HG02885 (cell line): ENCODE data around the gene LACTBL1.
"Not testable (repeated sequence)": the region's sequence is repeated elsewhere in the genome, so short reads cannot be mapped to it uniquely, and the experiment has no call there.

Experiments used
- ATAC-seq: cut with Tn5 transposase; IDR thresholded peaks from one replicate; pipeline ENCODE4 v1.9.1; 2021; ENCODE audit warnings: mild to moderate bottlenecking; ENCODE audit not compliant: unreplicated experiment, poor library complexity

The LACTBL1 gene

GRCh38 chr1:22980471-22980790 is 7.8 kb upstream of the LACTBL1 start:
- ATAC-seq: not testable (repeated sequence)

- ATAC-seq: no peak
These were observed 5.6 kb upstream of the LACTBL1 start for GRCh38 chr1:22978299-22978698.

DNA sequence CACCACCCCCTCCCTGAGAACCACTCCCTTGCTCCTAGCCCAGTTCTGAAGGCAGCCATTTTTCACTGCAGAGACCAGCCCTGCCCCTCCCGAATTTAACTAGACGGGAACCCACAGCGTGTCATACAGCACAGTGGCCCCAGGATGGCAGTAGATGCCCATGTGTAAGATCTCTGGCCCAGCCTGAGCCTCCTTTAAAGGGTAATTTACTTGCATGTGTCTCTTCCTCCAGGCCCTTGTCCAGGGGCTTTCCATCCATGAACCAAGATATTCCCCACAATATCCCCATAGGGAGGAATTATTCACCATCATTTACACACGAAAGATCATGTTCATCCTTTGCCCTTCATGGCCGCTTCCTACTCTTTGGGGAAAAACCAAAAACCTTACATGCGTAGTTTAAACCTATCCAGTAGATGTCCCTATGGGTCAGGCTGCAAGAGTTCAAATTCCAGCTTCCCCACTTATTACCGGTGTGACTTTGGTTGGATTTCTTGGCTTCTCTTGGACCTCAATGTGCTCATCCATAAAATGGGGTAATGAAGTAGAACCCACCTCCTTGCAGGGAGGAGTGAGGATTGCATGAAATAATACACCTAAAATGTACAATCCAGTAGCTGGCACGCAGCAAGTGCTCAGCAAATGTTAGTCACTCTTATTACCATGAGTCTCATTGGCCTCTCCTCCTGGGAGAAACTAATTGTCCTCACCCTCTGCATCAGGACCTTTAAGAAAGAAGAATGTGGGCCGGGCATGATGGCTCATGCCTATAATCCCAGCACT is 4.0 kb upstream of the LACTBL1 start:
- ATAC-seq: no peak

- no peak for ATAC-seq
These were observed 3.4 kb upstream of the LACTBL1 start for GRCh38 chr1:22976127-22976460.

DNA sequence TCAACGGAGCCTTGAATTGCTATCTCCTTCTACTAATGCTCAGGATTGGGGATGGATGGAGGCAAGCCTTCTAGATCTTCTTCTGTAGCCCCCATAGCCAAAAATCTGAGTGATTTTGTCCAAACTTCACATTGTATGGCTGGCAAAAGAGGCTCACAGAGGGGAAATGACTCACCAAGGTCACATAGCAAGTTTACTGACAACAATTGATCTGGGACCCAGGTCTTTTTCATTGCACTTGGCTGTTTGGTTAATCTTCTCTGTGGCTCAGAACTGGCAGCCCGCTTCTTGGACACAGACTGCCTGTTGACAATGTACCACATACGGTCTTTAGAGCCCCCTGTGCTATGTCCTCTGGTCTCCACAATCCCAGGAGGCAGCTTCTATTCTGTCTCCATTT is 3.0 kb upstream of the LACTBL1 start:
- ATAC-seq: no peak

DNA sequence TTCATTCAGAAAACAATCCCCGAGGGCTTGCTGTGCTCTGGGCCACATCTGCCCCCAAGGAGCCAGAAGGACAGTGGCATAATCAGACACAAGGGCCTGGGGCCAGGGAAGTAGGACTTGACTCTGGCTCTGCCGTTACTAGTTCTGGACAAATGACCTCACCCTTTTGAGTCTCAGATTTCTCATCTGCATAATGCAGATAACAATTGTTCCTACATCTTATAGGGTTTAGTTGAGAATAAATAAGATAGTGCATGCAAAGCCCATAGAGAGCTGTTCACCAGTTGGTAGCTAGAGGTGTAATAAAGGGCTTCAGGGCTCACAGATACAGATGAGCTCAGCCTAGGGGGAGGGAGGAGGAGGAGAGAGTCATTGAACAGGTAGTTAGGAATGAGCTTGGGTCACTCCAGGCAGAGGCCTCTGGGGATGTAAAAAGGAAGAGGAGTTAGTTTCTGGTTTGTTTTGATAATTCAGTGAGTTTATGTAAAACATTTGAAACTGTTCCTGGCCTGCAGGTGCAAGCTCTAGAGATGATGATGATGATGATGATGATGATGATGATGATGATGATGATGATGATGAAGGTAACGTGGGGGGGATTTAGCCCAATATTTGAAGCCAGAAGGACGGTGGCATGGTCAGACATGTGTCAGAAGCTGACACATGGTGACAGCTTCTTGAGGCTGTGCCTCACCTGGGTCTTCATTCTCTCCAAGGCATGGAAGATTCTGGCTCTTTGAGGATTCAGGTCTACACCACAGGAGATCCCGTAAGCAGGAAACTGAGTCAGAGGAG is 858 bp downstream of the LACTBL1 start:
- no peak for ATAC-seq

DNA sequence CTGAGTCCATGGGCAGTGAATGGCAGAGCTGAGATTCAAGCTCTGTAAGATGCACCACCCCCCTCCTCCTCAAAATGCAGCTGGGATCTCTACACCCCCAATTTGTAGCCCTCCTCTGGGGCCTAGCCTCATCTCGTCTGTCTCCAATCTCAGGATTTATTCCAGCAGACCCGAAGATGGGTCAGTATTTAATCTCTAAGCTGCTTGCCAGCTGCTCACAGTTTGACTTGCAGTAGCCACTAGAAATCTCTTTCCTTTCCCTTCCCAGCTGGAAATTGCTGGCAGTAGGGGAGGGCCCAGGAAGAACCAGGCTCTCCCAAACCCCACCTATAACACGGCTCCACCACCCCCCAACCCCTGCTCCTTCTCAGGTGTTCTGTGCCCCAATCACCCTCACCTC is 1.5 kb downstream of the LACTBL1 start:
- no peak for ATAC-seq

- no peak for ATAC-seq
These were observed 2.6 kb downstream of the LACTBL1 start for GRCh38 chr1:22970096-22970495.

DNA sequence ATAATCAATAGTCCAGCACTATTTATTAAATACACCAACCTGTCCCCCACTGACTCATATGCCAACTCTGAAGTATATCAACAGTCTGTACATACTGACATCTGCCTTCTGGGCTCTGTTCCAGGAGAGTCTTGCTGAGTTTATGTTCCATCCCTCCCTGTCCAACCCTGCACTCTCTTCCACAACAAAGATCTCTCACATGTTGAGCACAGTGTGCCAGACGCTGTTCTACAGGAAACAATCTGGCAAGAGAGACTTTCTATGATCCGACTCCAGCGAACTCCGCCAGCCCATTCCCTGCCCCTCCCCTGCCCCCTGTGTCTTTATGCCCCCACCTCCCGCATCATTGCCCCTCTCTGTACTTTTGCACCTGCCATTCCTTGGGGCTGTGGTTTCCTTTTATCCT is 3.4 kb downstream of the LACTBL1 start:
- no peak for ATAC-seq

GRCh38 chr1:22967833-22968232 is 4.8 kb downstream of the LACTBL1 start:
- no peak for ATAC-seq

GRCh38 chr1:22966309-22966708 is 6.4 kb downstream of the LACTBL1 start:
- no peak for ATAC-seq

DNA sequence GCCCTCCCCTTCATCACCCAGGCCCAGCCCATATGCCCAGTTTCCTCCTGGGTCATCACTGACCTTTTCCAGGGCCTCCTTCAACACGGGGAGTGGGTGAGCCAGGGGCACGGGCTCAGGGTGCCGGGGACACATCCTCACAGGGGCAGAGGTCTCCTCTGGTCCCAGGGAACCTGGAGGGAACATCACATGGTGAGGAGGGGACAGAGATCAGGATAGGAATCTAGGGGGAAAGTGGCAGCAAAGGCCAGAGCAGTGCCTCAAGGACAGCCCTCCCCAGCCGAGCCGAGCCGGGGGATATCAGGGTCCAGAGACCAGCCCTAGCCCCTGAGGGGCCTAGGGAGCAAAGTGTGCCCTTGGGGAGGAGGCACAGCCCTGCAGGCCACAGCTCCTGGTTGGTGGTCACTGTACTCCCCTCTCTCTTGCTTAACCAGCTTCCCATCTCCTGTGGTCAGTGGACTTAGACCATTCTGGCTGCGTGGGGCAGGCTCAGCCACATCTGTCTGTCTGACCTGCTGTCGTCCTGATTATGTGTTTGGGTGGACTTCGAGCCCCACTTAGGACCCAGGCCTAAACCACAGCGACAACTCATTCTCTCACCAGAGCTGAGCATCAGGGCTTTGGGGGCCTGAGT is 9.5 kb downstream of the LACTBL1 start:
- ATAC-seq: no peak

DNA sequence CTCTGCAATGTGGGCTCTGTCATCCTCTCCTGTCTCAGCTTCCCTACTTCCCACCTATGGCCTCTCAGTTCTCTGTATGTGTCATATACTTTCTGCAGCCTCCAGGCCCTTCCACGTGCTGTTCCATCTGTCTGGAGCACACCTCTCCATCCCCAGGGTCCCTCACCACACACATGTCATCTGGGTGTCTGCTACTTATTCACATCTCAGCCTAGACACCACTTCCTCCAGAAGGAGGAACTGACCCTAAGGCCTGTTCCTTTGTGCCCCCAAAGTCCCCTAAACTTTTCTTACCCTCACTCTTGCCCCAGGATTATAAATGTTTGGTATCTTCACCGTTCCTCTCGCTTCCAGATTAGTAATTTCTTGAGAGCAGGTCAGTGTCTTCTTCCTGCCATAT is 10.1 kb downstream of the LACTBL1 start:
- ATAC-seq: no peak

DNA sequence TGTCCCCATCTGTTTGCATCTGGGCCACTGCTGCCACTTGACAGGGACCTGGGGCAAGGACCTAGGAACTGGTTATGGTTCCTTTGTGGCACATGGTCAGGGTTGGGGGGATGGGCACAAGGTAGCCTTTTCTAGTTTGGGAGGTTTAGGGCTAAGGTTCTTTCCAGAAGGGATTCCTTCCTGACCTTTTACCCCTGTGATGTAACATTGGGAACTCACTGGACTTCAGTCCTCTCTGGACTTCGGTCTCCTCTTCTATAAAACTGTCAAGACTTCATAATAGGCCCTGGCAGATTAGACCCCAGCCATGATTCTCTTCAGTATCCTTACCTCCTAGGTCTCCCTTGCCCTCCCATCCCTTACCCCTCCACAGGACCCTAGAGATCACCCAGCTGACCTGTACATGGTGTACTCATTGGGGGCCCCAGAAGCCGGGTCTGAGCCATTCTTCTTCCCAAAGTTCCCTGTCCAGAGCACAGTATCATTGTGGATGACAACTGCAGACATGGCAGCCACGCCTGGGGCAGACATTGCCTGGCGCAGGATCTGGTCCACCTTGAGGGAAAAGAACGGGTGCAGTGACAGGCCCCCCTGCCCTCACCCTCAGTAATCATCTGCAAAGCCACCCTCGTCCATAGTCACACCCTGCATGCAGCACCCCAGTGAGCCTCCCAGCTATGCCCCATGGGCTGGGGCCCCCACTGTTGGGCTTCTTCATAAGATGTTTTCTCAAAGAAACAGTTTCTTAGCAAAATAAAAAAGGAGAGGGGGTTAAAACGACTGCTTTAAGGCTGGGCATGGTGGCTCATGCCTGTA is 12.9 kb downstream of the LACTBL1 start:
- ATAC-seq: no peak

- no peak for ATAC-seq
These were observed 14.1 kb downstream of the LACTBL1 start for GRCh38 chr1:22958556-22958955.

GRCh38 chr1:22957066-22957465 is 15.6 kb downstream of the LACTBL1 start:
- no peak for ATAC-seq

- ATAC-seq: no peak
These were observed 17.5 kb downstream of the LACTBL1 start for GRCh38 chr1:22955146-22955545.

- ATAC-seq: no peak
These were observed 18.9 kb downstream of the LACTBL1 start for GRCh38 chr1:22953740-22954141.

DNA sequence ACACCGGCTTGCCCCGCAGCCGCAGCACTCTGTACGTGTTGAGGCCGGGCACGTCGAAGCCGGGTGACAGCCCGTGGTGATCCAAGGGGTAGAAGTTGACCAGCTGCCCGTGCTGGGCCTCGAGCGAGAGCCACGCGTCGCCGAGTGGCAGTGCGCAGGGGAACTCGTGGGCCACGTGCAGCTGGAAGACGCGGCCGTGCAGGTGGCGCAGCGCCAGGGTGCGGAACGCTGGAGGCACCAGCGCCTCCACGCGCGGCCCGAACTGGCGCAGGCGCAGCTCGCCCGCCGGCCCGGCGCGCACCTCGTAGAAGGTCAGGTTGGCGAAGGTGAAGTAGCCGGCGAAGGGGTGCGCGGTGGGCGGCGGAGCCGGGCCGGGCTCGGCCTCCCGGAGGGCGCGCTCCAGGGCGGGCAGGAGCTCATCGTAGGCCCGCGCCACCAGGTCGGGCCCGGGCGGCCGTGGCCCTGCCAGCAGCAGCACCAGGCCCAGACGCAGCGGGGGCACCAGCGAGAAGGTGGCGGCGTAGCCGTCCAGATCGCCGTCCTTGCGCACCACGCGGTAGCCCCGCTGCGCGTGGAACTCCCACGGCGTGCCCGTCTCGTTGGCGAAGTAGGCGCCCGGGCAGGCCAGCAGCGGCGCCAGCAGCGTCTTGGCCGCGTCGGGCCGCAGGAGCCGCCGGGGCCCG is 19.5 kb downstream of the LACTBL1 start:
- no peak for ATAC-seq

GRCh38 chr1:22952694-22953056 is 20.0 kb downstream of the LACTBL1 start:
- no peak for ATAC-seq
